Stimulated activated CD8-positive, alpha-beta memory T cell treated with anti-CD3 and anti-CD28 coated beads, Interleukin-7, amount 100 ng/mL, for 1 hour (primary cell): Measurements from ENCODE around the gene OR4F3.
"Not testable (repeated sequence)": the region's sequence is repeated elsewhere in the genome, so short reads cannot be mapped to it uniquely, and the experiment has no call there.

Experiments used
- DNase-seq, 2 donors: peaks; one replicate each; pipeline ENCODE4 v3.0.0-alpha.2; 2020; ENCODE audit warnings: low read depth in 2 of 2

The OR4F3 gene

GRCh38 chr5:181366968-181367367 is at the start of gene OR4F3:
TSS of gene OR4F3 (plus strand) at chr5:181367268.
- not testable (repeated sequence) for DNase-seq
